SK-N-SH (cell line): ENCODE results near the gene DRC3.

Experiments used
- EP300 ChIP-seq, 2 experiments: IDR thresholded peaks; 2 replicates each; pipeline versions ENCODE4 v1.4.0 to v1.6.1; 2012; ENCODE audit warnings: borderline replicate concordance in 1 of 2, low read depth in 1 of 2, low read length in 1 of 2
- SIN3A ChIP-seq: IDR thresholded peaks from 2 replicates; pipeline ENCODE4 v1.6.1; 2012; ENCODE audit warnings: low read depth, mild to moderate bottlenecking, low read length, moderate library complexity, borderline replicate concordance
- USF1 ChIP-seq: IDR thresholded peaks from 2 replicates; pipeline ENCODE4 v1.4.0; 2012; ENCODE audit warnings: low read depth, borderline replicate concordance
- TF ChIP-seq, protein P1 (sequence below): fragments of 200-600 bp; sonication (generic); IDR thresholded peaks from 2 replicates; pipeline ENCODE4 v1.6.1; 2017; ENCODE audit warnings: antibody characterized with exemption, mild to moderate bottlenecking, moderate library complexity

DNA sequence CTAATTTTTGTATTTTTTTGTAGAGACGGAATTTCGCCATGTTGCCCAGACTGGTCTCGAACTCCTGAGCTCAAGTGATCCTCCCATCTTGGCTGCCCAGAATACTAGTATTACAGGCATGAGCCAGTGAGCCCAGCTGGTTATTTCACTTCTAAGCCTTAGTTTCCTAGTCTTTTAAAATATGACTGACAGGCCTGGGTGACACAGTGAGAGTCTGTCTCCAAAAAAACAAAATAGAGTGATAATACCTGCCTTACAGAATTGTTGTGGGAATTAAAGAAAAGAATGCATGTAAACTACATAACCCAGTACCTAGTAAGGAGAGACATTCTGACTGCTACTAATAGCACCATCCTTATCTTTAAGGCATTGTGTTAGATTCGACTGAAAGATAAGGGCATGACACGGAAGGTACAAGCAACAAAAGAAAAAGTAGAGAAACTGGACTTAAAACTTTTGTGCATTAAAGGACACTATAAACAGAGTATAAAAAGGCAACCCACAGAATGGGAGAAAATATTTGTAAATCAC is 12.1 kb upstream of the DRC3 start:
- TF ChIP-seq USF1 = no peak
- TF ChIP-seq SIN3A = no peak
- TF ChIP-seq, protein P1, sequence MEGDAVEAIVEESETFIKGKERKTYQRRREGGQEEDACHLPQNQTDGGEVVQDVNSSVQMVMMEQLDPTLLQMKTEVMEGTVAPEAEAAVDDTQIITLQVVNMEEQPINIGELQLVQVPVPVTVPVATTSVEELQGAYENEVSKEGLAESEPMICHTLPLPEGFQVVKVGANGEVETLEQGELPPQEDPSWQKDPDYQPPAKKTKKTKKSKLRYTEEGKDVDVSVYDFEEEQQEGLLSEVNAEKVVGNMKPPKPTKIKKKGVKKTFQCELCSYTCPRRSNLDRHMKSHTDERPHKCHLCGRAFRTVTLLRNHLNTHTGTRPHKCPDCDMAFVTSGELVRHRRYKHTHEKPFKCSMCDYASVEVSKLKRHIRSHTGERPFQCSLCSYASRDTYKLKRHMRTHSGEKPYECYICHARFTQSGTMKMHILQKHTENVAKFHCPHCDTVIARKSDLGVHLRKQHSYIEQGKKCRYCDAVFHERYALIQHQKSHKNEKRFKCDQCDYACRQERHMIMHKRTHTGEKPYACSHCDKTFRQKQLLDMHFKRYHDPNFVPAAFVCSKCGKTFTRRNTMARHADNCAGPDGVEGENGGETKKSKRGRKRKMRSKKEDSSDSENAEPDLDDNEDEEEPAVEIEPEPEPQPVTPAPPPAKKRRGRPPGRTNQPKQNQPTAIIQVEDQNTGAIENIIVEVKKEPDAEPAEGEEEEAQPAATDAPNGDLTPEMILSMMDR = no peak
- TF ChIP-seq EP300 (IDR thresholded peaks at IDR 0.05; ENCODE audit: borderline replicate concordance in 1 of 2, low read depth in 1 of 2, low read length in 1 of 2) = no peak
